Stomach (tissue), 9 donors: ENCODE data around the gene HBM. TPM values are rescaled to one million over a fixed set of nuclear protein-coding genes. Genes with fewer than 3 reads are reported as not detected.
"Not testable (repeated sequence)": the region's sequence is repeated elsewhere in the genome, so short reads cannot be mapped to it uniquely, and the experiment has no call there.

ENCODE experiments used
- DNase-seq, 2 donors: peaks; one replicate each; pipeline versions ENCODE4 v3.0.0 to v3.0.0-alpha.2; 2013 to 2019
- H3K27ac ChIP-seq, 5 donors: fragments of 200-600 bp in 4 of 5; sonication (generic) in 4 of 5; one replicate each; pipeline ENCODE4 v1.5.1; 2013 to 2019; ENCODE audit warnings: mild to moderate bottlenecking in 1 of 5, moderate library complexity in 1 of 5
- H3K27me3 ChIP-seq, 3 donors: fragments of 200-600 bp; sonication (generic); one replicate each; pipeline ENCODE4 v1.5.1; 2017 to 2019; ENCODE audit warnings: mixed run types in 1 of 3
- H3K36me3 ChIP-seq, 4 donors: fragments of 200-600 bp; sonication (generic); 1 replicate in 3 of 4; 2 replicates in 1 of 4; pipeline ENCODE4 v1.5.1; 2016 to 2019
- H3K4me1 ChIP-seq, 4 donors: fragments of 200-600 bp; sonication (generic); one replicate each; pipeline ENCODE4 v1.5.1; 2016 to 2019
- H3K4me3 ChIP-seq, 4 donors: fragments of 200-600 bp; sonication (generic) in 3 of 4; one replicate each; pipeline ENCODE4 v1.5.1; 2016 to 2019; ENCODE audit warnings: mild to moderate bottlenecking in 1 of 4
- H3K9me3 ChIP-seq, 4 donors: fragments of 200-600 bp; sonication (generic); one replicate each; pipeline ENCODE4 v1.5.1; 2016 to 2019
- EP300 ChIP-seq: sonication (generic); formaldehyde crosslinking; IDR thresholded peaks from one replicate; pipeline ENCODE4 v1.6.1; 2017; ENCODE audit warnings: antibody characterized with exemption
- POLR2A ChIP-seq, 4 donors: fragments of 450-650 bp; IDR thresholded peaks; one replicate each; pipeline ENCODE4 v1.6.1; 2016; ENCODE audit warnings: antibody characterized with exemption in 4 of 4, control low read depth in 2 of 4, mild to moderate bottlenecking in 1 of 4, moderate library complexity in 1 of 4
- POLR2AphosphoS5 ChIP-seq, 3 donors: sonication (generic); formaldehyde crosslinking; IDR thresholded peaks; one replicate each; pipeline ENCODE4 v1.6.1; 2016; ENCODE audit warnings: antibody characterized with exemption in 3 of 3
- WGBS, 5 donors: extraction: QIAGEN DNeasy Blood & Tissue Kit in 3 of 5; methylation state at CpG; one replicate each; pipeline versions ENCODE4 v1.1.5 to v1.1.7; 2013 to 2018; 5-methylcytosine and 5-hydroxymethylcytosine counted together
- intact Hi-C: fragments of 100-400 bp; cut with DNase I; formaldehyde crosslinking; loops from one replicate; pipeline ENCODE4 v1.15.1; 2023; ENCODE audit warnings: low total_unique reads
- polyA plus RNA-seq, 3 donors: library from polyadenylated mRNA; stranded (reverse); fragments of 200-250 nt; gene quantifications; one replicate each; pipeline ENCODE4 v1.2.3, GENCODE V29; 2013
- total RNA-seq, 5 donors: library from RNA; depleted of rRNA; stranded (reverse); fragments of >200 nt; gene quantifications; one replicate each; pipeline versions ENCODE4 v1.1.0 to v1.2.3, GENCODE V29; 2014 to 2016
- TF ChIP-seq, protein P1 (sequence below), 7 experiments: fragments of 450-650 bp in 4 of 7; fragments of 200-600 bp in 3 of 7; sonication (generic) in 3 of 7; IDR thresholded peaks; one replicate each; pipeline ENCODE4 v1.5.1; 2016 to 2019; ENCODE audit warnings: antibody characterized with exemption in 7 of 7, control low read depth in 2 of 7, mild to moderate bottlenecking in 1 of 7
- donor health status: healthy with polysubstance abuse.
- donor health status: Bipolar disorder and iron deficiency.
- donor health status: healthy.

HBM gene
- total and polyA plus RNA-seq, 8 donors: 10.3 TPM; not detected in 7

- no peak overlapping the region for H3K27ac ChIP-seq
- no peak for DNase-seq
- H3K4me3 ChIP-seq: no peak overlapping the region
- peaks cover 0 to 40% (median 0%) of the 10 kb centered on the region in 3 donors for H3K27me3 ChIP-seq
- no peak for TF ChIP-seq EP300
- no peak for TF ChIP-seq POLR2A (IDR thresholded peaks at IDR 0.05)
- TF ChIP-seq, protein P1, sequence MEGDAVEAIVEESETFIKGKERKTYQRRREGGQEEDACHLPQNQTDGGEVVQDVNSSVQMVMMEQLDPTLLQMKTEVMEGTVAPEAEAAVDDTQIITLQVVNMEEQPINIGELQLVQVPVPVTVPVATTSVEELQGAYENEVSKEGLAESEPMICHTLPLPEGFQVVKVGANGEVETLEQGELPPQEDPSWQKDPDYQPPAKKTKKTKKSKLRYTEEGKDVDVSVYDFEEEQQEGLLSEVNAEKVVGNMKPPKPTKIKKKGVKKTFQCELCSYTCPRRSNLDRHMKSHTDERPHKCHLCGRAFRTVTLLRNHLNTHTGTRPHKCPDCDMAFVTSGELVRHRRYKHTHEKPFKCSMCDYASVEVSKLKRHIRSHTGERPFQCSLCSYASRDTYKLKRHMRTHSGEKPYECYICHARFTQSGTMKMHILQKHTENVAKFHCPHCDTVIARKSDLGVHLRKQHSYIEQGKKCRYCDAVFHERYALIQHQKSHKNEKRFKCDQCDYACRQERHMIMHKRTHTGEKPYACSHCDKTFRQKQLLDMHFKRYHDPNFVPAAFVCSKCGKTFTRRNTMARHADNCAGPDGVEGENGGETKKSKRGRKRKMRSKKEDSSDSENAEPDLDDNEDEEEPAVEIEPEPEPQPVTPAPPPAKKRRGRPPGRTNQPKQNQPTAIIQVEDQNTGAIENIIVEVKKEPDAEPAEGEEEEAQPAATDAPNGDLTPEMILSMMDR (IDR thresholded peaks at IDR 0.05): no peak
- TF ChIP-seq POLR2AphosphoS5 (IDR thresholded peaks at IDR 0.05): no peak
- H3K36me3 ChIP-seq: no peaks in the 10 kb centered on the region
- 79 to 90% (median 87%) methylated on average over 2 of the region's 2 CpGs for WGBS, 5 donors
- intact Hi-C loops: no loop called here
- no peaks in the 10 kb centered on the region for H3K9me3 ChIP-seq
- no peaks in the 10 kb centered on the region for H3K4me1 ChIP-seq
These were observed 19.1 kb upstream of the HBM start for GRCh38 chr16:146646-147045.

- 31 to 43% (median 42%) methylated on average over 9 of the region's 9 CpGs for WGBS, 5 donors
- no peak for DNase-seq
- peaks cover 0 to under 1% (median under 1%) of the 10 kb centered on the region in 4 donors for H3K4me1 ChIP-seq
- peaks cover 0 to 41% (median under 1%) of the 10 kb centered on the region in 3 donors for H3K27me3 ChIP-seq
- intact Hi-C loops: no loop called here
- no peak overlapping the region for H3K4me3 ChIP-seq
- no peak overlapping the region for H3K27ac ChIP-seq
- no peak for TF ChIP-seq EP300
- no peak for TF ChIP-seq POLR2AphosphoS5 (IDR thresholded peaks at IDR 0.05)
- TF ChIP-seq, protein P1 (IDR thresholded peaks at IDR 0.05): no peak
- no peak for TF ChIP-seq POLR2A (IDR thresholded peaks at IDR 0.05)
- H3K9me3 ChIP-seq: no peaks in the 10 kb centered on the region
- no peaks in the 10 kb centered on the region for H3K36me3 ChIP-seq
These were observed 16.6 kb upstream of the HBM start for GRCh38 chr16:149024-149660.

GRCh38 chr16:152141-153128 is 13.3 kb upstream of the HBM start, which contains the start of gene HBZ:
HBZ (plus strand) TSS chr16:152644; CDS start chr16:152910, 266 bp downstream.
- TF ChIP-seq EP300 (no peak), POLR2AphosphoS5 (IDR thresholded peaks at IDR 0.05) (no peak), POLR2A (IDR thresholded peaks at IDR 0.05) (no peak)
- TF ChIP-seq, protein P1 (IDR thresholded peaks at IDR 0.05): no peak
- intact Hi-C loops: no loop called here
- H3K27me3 ChIP-seq: peaks cover 0 to 65% (median 22%) of the 10 kb centered on the region in 3 donors
- H3K27ac ChIP-seq: no peak within 1 kb of the TSS
- no peak for DNase-seq
- no peak within 1 kb of the TSS for H3K4me3 ChIP-seq
- no peaks in the 10 kb centered on the region for H3K9me3 ChIP-seq
- 62 to 72% (median 67%) methylated on average over 10 to 17 of the region's 17 CpGs for WGBS, 5 donors
- H3K36me3 ChIP-seq: no peaks in the 10 kb centered on the region
- H3K4me1 ChIP-seq: peaks cover 8 to 11% (median 10%) of the 10 kb centered on the region in 4 donors

- H3K27ac ChIP-seq, H3K4me3 ChIP-seq, intact Hi-C loops, H3K9me3 ChIP-seq, H3K36me3 ChIP-seq, DNase-seq: not testable (repeated sequence)
- Histone ChIP-seq H3K4me1 (peaks cover 8 to 11% (median 10%) of the 10 kb centered on the region in 4 donors), H3K27me3 (peaks cover 0 to 71% (median 22%) of the 10 kb centered on the region in 3 donors)
- 50 to 73% (median 62%) methylated on average over 3 to 4 of the region's 6 CpGs for WGBS, 5 donors
These were observed 12.7 kb upstream of the HBM start for GRCh38 chr16:153129-153521.

GRCh38 chr16:153550-154216 is 12.1 kb upstream of the HBM start:
- Histone ChIP-seq H3K4me1 (peaks cover 8 to 11% (median 10%) of the 10 kb centered on the region in 4 donors), H3K27me3 (peaks cover 0 to 70% (median 22%) of the 10 kb centered on the region in 3 donors)
- H3K4me3 ChIP-seq, H3K36me3 ChIP-seq, H3K9me3 ChIP-seq, intact Hi-C loops, DNase-seq, H3K27ac ChIP-seq: not testable (repeated sequence)
- no CpG with 5 or more reads among the region's 74 CpGs for WGBS, 5 donors
